ENCODE data around the gene ZNF436. TPM values are rescaled to one million over a fixed set of nuclear protein-coding genes. Genes with fewer than 3 reads are reported as not detected.

The ZNF436 gene
- total and polyA plus RNA-seq, 9 of the 15 experiments (the other 6 are each of a cell fraction or from before 2014, with no cell fraction given) = 2.1 to 11.3 (median 6.8) TPM

- no peak for TF ChIP-seq ZNF609 (CRISPR knock-in tag; IDR thresholded peaks at IDR 0.05; ENCODE audit: borderline replicate concordance)
- TF ChIP-seq E2F5 (CRISPR knock-in tag; IDR thresholded peaks at IDR 0.05) = no peak
- TF ChIP-seq CREB3L1 (IDR thresholded peaks at IDR 0.05; ENCODE audit: borderline replicate concordance, low read depth) = peak; percentile 92
- no peak for TF ChIP-seq ZKSCAN1 (IDR thresholded peaks at IDR 0.05; ENCODE audit: low read depth, low read length)
- TF ChIP-seq MBD1 (CRISPR knock-in tag; IDR thresholded peaks at IDR 0.05) = no peak
- TF ChIP-seq SLC30A9 (CRISPR knock-in tag; IDR thresholded peaks at IDR 0.05) = no peak
- no peak for TF ChIP-seq SRSF3 (IDR thresholded peaks at IDR 0.05; ENCODE audit: insufficient read depth, low read length)
- no peak for TF ChIP-seq FOXA1 (IDR thresholded peaks at IDR 0.05; ENCODE audit: borderline replicate concordance)
- peak; percentile 83 to 92 for TF ChIP-seq MNT (conservative IDR thresholded peaks at IDR 0.05)
- peak; percentile 93 for TF ChIP-seq ZNF76 (CRISPR knock-in tag; IDR thresholded peaks at IDR 0.05; ENCODE audit: borderline replicate concordance)
- TF ChIP-seq ZNF23 (CRISPR knock-in tag; IDR thresholded peaks at IDR 0.05) = no peak
- no peak for TF ChIP-seq RBM15 (IDR thresholded peaks at IDR 0.05; ENCODE audit: insufficient read depth, low read length)
- peak; percentile 58 to 86 (median 78); a peak in 5 of 6 replicates for TF ChIP-seq CTCF (IDR thresholded peaks at IDR 0.05 in 2 of 3, conservative IDR thresholded peaks at IDR 0.05 in 1 of 3; ENCODE audit: insufficient read depth in 2 of 3, low read depth in 1 of 3, low read length in 3 of 3)
These were observed 888 bp downstream of the ZNF436 start (continued) for GRCh38 chr1:23368562-23369334.
